Measurements from ENCODE around the gene FDXACB1.
A peak's percentile ranks its signal among the peaks of the same experiment; 100 is the strongest.

FDXACB1 gene

GRCh38 chr11:111845276-111846028 lies 33.5 kb downstream of the FDXACB1 start:
- no peak for DNase-seq (ENCODE audit: low read depth)
- no peak for TF ChIP-seq CTCF (conservative IDR thresholded peaks at IDR 0.05; ENCODE audit: low read depth, low read length)
- no peak overlapping the region for H3K4me3 ChIP-seq (ENCODE audit: low read length)

- no peak for TF ChIP-seq CTCF (conservative IDR thresholded peaks at IDR 0.05; ENCODE audit: low read depth, low read length)
- no peak for DNase-seq (ENCODE audit: low read depth)
Observed at GRCh38 chr11:111843661-111844060, 35.3 kb downstream of the FDXACB1 start.

GRCh38 chr11:111841370-111842053 lies 37.5 kb downstream of the FDXACB1 start:
- peak; percentile 71 for DNase-seq (ENCODE audit: low read depth)
- H3K4me3 ChIP-seq (ENCODE audit: low read length): no peak overlapping the region
- peak; percentile 80 for TF ChIP-seq CTCF (conservative IDR thresholded peaks at IDR 0.05; ENCODE audit: low read depth, low read length)

More at GRCh38 chr11:111843661-111844060, 35.3 kb downstream of the FDXACB1 start:
- H3K4me3 ChIP-seq (ENCODE audit: low read length): no peak overlapping the region

- no peak for TF ChIP-seq CTCF (conservative IDR thresholded peaks at IDR 0.05; ENCODE audit: low read depth, low read length)
- peak; percentile 15 for DNase-seq (ENCODE audit: low read depth)
- no peak overlapping the region for H3K4me3 ChIP-seq (ENCODE audit: low read length)
Observed at GRCh38 chr11:111840143-111840542, 38.8 kb downstream of the FDXACB1 start.

- DNase-seq (ENCODE audit: low read depth): no peak
- no peak for TF ChIP-seq CTCF (conservative IDR thresholded peaks at IDR 0.05; ENCODE audit: low read depth, low read length)
Observed at GRCh38 chr11:111838054-111838453, 40.9 kb downstream of the FDXACB1 start.

GRCh38 chr11:111837366-111837891 lies 41.5 kb downstream of the FDXACB1 start:
- no peak for TF ChIP-seq CTCF (conservative IDR thresholded peaks at IDR 0.05; ENCODE audit: low read depth, low read length)
- DNase-seq (ENCODE audit: low read depth): no peak
- no peak overlapping the region for H3K4me3 ChIP-seq (ENCODE audit: low read length)

More at GRCh38 chr11:111838054-111838453, 40.9 kb downstream of the FDXACB1 start:
- no peak overlapping the region for H3K4me3 ChIP-seq (ENCODE audit: low read length)
